CD4-positive, alpha-beta T cell treated with Interleukin-17A for 1 hour (primary cell): ENCODE measurements around the gene TACSTD2.
A peak's percentile ranks its signal among the peaks of the same experiment; 100 is the strongest.
"Not testable (repeated sequence)": the region's sequence is repeated elsewhere in the genome, so short reads cannot be mapped to it uniquely, and the experiment has no call there.

Experiments used
- DNase-seq: peaks from one replicate; pipeline ENCODE4 v3.0.0-alpha.2; 2020

The TACSTD2 gene

GRCh38 chr1:58586271-58586670 is 9.2 kb upstream of the TACSTD2 start:
- no peak for DNase-seq

- DNase-seq = no peak
Observed at GRCh38 chr1:58585581-58586151, 8.6 kb upstream of the TACSTD2 start.

- DNase-seq = no peak
Observed at GRCh38 chr1:58585166-58585565, 8.1 kb upstream of the TACSTD2 start.

GRCh38 chr1:58584082-58584895 is 7.2 kb upstream of the TACSTD2 start:
- no peak for DNase-seq

GRCh38 chr1:58583496-58583895 is 6.4 kb upstream of the TACSTD2 start:
- DNase-seq = no peak

GRCh38 chr1:58582143-58582542 is 5.1 kb upstream of the TACSTD2 start:
- DNase-seq = not testable (repeated sequence)

GRCh38 chr1:58581641-58582040 is 4.6 kb upstream of the TACSTD2 start:
- DNase-seq = no peak

GRCh38 chr1:58580186-58580585 is 3.1 kb upstream of the TACSTD2 start:
- DNase-seq = no peak

- DNase-seq = no peak
Observed at GRCh38 chr1:58577654-58578030, 590 bp upstream of the TACSTD2 start.

- DNase-seq = no peak
Observed at GRCh38 chr1:58576325-58576726, 726 bp downstream of the TACSTD2 start.

GRCh38 chr1:58575551-58576324 is 1.3 kb downstream of the TACSTD2 start:
- no peak for DNase-seq

GRCh38 chr1:58574816-58575215 is 2.2 kb downstream of the TACSTD2 start:
- no peak for DNase-seq

GRCh38 chr1:58573705-58574591 is 3.1 kb downstream of the TACSTD2 start:
- DNase-seq = peak; percentile 52

- DNase-seq = no peak
Observed at GRCh38 chr1:58573138-58573537, 3.9 kb downstream of the TACSTD2 start.

GRCh38 chr1:58572690-58573089 is 4.4 kb downstream of the TACSTD2 start:
- no peak for DNase-seq

GRCh38 chr1:58571616-58572015 is 5.4 kb downstream of the TACSTD2 start:
- no peak for DNase-seq

- no peak for DNase-seq
Observed at GRCh38 chr1:58570817-58571216, 6.2 kb downstream of the TACSTD2 start.

- DNase-seq = no peak
Observed at GRCh38 chr1:58570094-58570493, 7.0 kb downstream of the TACSTD2 start.

- DNase-seq = no peak
Observed at GRCh38 chr1:58568911-58569310, 8.1 kb downstream of the TACSTD2 start.

GRCh38 chr1:58568271-58568860 is 8.7 kb downstream of the TACSTD2 start:
- DNase-seq = no peak

- no peak for DNase-seq
Observed at GRCh38 chr1:58566339-58566738, 10.7 kb downstream of the TACSTD2 start.

- DNase-seq = not testable (repeated sequence)
Observed at GRCh38 chr1:58563715-58564114, 13.3 kb downstream of the TACSTD2 start.
